Adipocyte (in vitro differentiated cells): Measurements from ENCODE around the gene CRYAB.
"Not testable (repeated sequence)": the region's sequence is repeated elsewhere in the genome, so short reads cannot be mapped to it uniquely, and the experiment has no call there.

Experiments
- DNase-seq: peaks from one replicate; pipeline ENCODE4 v3.0.0-alpha.2; 2015; ENCODE audit warnings: low read depth
- H3K27me3 ChIP-seq: replicated peaks from 2 replicates; pipeline ENCODE4 v1.7.0; 2013; ENCODE audit warnings: mild to moderate bottlenecking, low read length, moderate library complexity; ENCODE audit not compliant: control insufficient read depth, insufficient read depth
- H3K36me3 ChIP-seq: 2 replicates; pipeline ENCODE4 v1.7.0; 2013; ENCODE audit warnings: low read length, mild to moderate bottlenecking, moderate library complexity; ENCODE audit not compliant: control insufficient read depth, insufficient read depth, severe bottlenecking
- H3K4me1 ChIP-seq: 2 replicates; pipeline ENCODE4 v1.7.0; 2013; ENCODE audit warnings: mild to moderate bottlenecking, low read length, moderate library complexity; ENCODE audit not compliant: control insufficient read depth, insufficient read depth
- H3K4me3 ChIP-seq: 2 replicates; pipeline ENCODE4 v1.7.0; 2013; ENCODE audit warnings: mild to moderate bottlenecking, low read length, moderate library complexity
- H3K9ac ChIP-seq: 2 replicates; pipeline ENCODE4 v1.7.0; 2013; ENCODE audit warnings: mild to moderate bottlenecking, low read length, moderate library complexity
- H3K9me3 ChIP-seq: 2 replicates; pipeline ENCODE4 v1.7.0; 2013; ENCODE audit warnings: mild to moderate bottlenecking, low read length, moderate library complexity; ENCODE audit not compliant: control insufficient read depth

The CRYAB gene

GRCh38 chr11:111886844-111887243 lies 24.7 kb downstream of the CRYAB start:
- no peaks in the 10 kb centered on the region for H3K36me3 ChIP-seq
- H3K9me3 ChIP-seq, result no peaks in the 10 kb centered on the region
- H3K4me3 ChIP-seq, result no peak overlapping the region
- H3K27me3 ChIP-seq, result no peaks in the 10 kb centered on the region
- no peak for DNase-seq
- no peaks in the 10 kb centered on the region for H3K4me1 ChIP-seq
- no peak overlapping the region for H3K9ac ChIP-seq

DNA sequence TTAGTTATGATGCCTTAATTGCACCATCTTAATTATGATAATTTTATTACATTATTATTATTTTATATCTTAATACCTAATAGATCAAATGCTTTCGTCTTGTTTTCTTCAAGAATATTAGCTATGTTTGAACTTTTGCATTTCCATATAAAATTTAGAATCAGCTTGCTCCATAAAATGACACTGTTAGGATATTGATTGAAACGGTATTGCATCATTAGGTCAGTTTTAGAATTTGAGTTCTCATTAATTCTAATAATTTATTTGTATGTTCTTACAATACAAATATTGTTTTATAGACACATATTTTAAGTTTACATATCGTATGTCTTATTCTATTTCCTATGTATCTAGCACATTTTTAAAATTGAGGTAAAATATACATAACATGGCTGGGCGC lies 25.5 kb downstream of the CRYAB start:
- DNase-seq, result no peak
- Histone ChIP-seq H3K27me3 (no peaks in the 10 kb centered on the region), H3K4me1 (no peaks in the 10 kb centered on the region), H3K9me3 (no peaks in the 10 kb centered on the region), H3K9ac (no peak overlapping the region), H3K36me3 (no peaks in the 10 kb centered on the region), H3K4me3 (no peak overlapping the region)

- H3K9ac ChIP-seq, H3K36me3 ChIP-seq, H3K4me3 ChIP-seq, DNase-seq, H3K4me1 ChIP-seq, H3K9me3 ChIP-seq, H3K27me3 ChIP-seq: not testable (repeated sequence)
Observed at GRCh38 chr11:111885053-111885452, 26.5 kb downstream of the CRYAB start.

DNA sequence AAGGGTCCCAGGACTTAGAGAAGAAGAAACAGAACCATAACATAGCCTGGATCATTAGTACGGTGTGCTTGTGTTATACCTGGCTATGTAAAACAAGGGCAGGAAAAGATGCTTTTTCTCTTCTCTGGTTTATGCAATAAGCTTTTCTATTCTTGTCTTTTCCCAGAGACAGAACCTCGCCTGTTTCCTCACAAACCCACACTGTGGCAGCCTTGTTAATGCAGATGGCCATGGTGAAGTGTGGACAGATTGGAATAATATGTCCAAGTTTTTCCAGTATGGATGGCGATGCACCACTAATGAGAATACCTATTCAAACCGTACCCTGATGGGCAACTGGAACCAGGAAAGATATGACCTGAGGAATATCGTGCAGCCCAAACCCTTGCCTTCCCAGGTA lies 29.4 kb downstream of the CRYAB start:
- no peak overlapping the region for H3K9ac ChIP-seq
- H3K4me1 ChIP-seq, result peaks cover 11% of the 10 kb centered on the region
- H3K27me3 ChIP-seq, result no peaks in the 10 kb centered on the region
- no peaks in the 10 kb centered on the region for H3K9me3 ChIP-seq
- no peaks in the 10 kb centered on the region for H3K36me3 ChIP-seq
- H3K4me3 ChIP-seq, result no peak overlapping the region
- DNase-seq, result no peak

DNA sequence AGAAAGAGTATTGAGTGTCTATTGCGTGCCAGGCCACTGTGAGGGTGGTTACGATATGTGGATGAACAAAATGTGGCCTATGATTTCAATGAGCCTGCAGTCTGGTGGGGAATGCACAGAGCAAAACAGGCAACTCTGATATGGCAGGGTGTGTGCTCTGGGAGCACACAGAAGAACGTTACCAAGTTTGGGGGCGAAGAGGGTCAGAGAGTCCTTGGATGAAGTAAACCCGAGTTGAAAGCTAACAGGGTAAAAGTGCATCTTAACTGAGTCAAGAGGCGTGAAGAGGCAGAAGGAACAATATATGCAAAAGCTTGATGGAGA lies 32.0 kb downstream of the CRYAB start:
- Histone ChIP-seq H3K36me3 (peaks cover 9% of the 10 kb centered on the region), H3K4me3 (peak overlapping the region; percentile 83), H3K27me3 (no peaks in the 10 kb centered on the region), H3K9me3 (no peaks in the 10 kb centered on the region), H3K9ac (peak overlapping the region; percentile 82), H3K4me1 (peaks cover 11% of the 10 kb centered on the region)
- DNase-seq, result no peak

DNA sequence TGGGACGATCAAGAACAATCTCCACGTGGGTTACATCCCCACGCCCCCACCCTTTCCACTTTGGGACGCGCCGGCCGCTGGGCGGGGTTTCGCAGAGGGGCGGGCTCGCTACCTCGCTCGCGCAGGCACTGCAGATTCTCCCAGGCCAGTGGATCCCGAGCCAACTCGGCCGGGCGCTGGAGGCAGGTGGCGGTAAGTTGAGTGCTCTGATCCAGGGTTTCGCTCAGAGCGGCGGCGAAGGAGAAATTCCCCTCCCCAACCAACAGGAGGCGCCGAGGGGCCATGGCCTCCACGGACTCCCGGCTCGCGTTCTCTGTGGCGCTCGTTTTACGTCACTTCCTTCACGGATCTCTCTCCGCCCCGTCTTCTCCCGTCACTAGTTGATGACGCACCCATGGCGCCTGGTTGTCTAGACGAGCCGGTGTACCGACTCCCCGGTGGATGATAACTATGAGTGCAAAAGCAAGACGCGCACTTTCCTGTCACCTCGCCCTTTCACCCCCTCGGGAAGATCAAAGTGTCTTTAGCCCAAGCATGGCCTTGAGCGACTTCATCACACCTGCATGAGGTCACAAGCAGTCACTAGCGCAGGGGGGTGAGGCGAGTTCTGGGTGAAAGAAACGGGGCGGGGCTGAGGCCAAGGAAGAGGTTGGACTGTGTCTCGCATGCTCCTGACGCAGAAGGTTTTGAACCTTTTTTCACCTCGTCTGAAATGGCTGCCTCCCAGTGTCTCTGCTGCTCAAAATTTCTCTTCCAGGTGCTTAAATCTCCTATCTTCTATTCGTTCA lies 32.5 kb downstream of the CRYAB start, which contains the start of the genes CFAP68 and FDXACB1:
TSS of gene CFAP68 (plus strand) at position 693 of the 788 bp plus-strand sequence. CDS start at position 713, 20 bp downstream.
TSS of gene FDXACB1 (minus strand) at position 317 of the 788 bp plus-strand sequence. CDS start at position 284, 33 bp downstream.
- peak; percentile 99 for DNase-seq
- peaks cover 9% of the 10 kb centered on the region for H3K36me3 ChIP-seq
- no peaks in the 10 kb centered on the region for H3K9me3 ChIP-seq
- H3K27me3 ChIP-seq, result no peaks in the 10 kb centered on the region
- H3K4me1 ChIP-seq, result peaks cover 11% of the 10 kb centered on the region
- peak within 1 kb of the TSS; percentile 83 for H3K4me3 ChIP-seq
- H3K9ac ChIP-seq, result peak within 1 kb of the TSS; percentile 82

DNA sequence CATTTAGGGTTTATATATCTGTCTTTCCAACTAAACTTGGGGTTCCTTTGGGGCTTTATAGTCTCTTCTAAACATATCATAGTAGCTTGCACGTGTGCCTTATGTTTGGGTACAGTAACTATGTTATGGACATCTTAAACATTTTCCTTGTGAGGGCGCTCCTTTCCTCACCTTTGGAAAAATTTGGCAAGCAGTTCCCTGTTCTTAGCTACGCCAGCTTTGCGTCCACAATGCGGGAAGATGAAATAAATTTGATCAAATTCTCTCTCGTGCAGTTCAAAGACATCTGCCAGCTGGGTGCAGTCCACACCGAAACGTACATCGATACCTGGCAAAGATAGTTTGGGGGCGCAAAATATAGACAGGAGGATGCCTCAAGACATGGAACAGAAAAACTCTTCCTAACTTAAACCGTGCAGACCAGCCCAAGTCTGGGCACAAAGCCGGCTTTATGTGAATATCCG lies 33.2 kb downstream of the CRYAB start:
- peak overlapping the region; percentile 83 for H3K4me3 ChIP-seq
- no peaks in the 10 kb centered on the region for H3K27me3 ChIP-seq
- no peaks in the 10 kb centered on the region for H3K9me3 ChIP-seq
- peaks cover 11% of the 10 kb centered on the region for H3K4me1 ChIP-seq
- H3K36me3 ChIP-seq, result peaks cover 9% of the 10 kb centered on the region
- peak overlapping the region; percentile 82 for H3K9ac ChIP-seq
- peak; percentile 30 for DNase-seq

DNA sequence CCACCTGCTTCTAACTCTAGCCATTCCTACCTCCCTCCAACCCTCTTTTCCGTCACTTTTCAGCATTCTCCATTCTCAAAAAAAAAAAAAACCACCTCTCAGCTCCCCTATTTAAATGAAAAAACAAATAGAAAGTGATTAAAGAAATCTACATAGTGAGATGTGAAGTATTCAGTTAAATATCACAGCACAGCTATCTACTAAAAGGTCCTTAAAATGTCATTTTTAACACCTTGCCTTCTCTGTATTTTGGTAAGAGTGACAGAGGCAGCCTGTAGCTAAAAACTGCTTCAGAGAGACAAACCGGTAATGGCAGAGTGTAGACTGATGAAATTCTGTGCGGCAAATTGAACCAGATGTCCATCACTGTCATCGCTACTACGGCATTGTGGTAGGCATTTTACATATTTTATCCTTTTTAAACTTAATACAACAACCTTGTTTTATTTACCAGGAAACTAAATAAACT lies 39.8 kb downstream of the CRYAB start:
- Histone ChIP-seq H3K9ac (peak overlapping the region; percentile 96), H3K27me3 (no peaks in the 10 kb centered on the region), H3K9me3 (no peaks in the 10 kb centered on the region), H3K36me3 (peaks cover 31% of the 10 kb centered on the region), H3K4me1 (peaks cover 8% of the 10 kb centered on the region), H3K4me3 (peak overlapping the region; percentile 87)
- DNase-seq, result peak; percentile 27

DNA sequence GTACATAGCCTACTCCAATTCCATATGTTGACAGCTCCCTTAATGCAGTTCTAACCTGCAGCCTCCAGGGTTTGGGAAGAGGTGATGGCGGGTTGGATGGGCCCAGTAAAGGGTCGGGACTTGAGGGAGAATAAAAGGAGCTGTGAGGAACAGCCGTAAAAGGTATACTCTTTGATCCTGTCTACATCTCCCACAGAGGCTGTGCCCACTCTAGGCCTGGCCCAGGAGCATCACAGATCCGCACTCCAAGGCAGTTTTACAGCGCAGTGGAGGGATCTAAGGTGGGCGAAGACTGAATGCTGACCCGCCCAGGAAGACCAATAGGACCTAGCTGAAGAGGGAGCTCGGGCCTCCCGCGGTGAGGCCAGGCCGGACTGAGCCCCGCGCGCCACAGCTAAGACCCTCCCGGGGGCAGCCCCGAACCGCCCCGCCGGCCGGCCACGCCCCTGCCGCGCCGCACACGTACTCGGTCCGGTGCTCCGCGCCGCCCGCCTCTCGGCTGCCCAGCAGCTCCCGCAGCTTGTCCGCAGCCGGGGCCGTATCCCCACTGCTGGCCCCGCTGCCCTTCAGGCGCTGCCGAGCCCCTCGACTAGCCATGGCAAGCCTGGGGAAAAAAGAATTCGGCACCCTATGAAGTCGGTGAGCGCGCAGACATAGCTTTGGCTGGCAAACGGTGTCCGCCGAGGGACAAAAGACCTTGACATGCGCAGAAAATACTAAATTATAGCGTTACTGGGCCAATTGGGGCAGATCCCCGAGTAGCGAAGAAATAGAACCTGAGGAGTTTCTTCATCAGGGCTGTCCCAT lies 40.5 kb downstream of the CRYAB start, which contains the start of gene ALG9:
TSS of gene ALG9 (minus strand) at position 696 of the 807 bp plus-strand sequence. CDS start at position 597, 99 bp downstream.
- DNase-seq, result peak; percentile 83
- no peaks in the 10 kb centered on the region for H3K27me3 ChIP-seq
- H3K36me3 ChIP-seq, result peaks cover 36% of the 10 kb centered on the region
- no peaks in the 10 kb centered on the region for H3K9me3 ChIP-seq
- peaks cover 8% of the 10 kb centered on the region for H3K4me1 ChIP-seq
- H3K4me3 ChIP-seq, result peak within 1 kb of the TSS; percentile 87
- H3K9ac ChIP-seq, result peak within 1 kb of the TSS; percentile 96

DNA sequence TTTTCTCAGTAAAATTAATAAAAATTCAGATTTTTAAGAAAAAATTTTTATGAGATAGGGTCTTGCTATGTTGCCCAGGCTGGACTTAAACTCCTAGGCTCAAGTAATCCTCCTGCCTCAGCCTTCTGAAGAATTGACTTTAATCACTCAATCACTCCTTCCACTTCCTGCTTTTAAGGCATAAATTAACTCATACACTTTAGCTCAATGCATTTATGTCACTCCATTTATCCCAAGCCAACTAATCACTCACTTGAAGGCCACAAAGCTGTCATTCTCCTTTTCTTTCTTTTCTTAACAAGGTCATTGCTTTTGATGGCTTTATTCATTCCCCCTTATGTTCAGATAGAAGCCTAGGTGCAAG lies 41.1 kb downstream of the CRYAB start:
- peaks cover 36% of the 10 kb centered on the region for H3K36me3 ChIP-seq
- H3K9me3 ChIP-seq, result no peaks in the 10 kb centered on the region
- peak overlapping the region; percentile 96 for H3K9ac ChIP-seq
- peaks cover 8% of the 10 kb centered on the region for H3K4me1 ChIP-seq
- no peaks in the 10 kb centered on the region for H3K27me3 ChIP-seq
- no peak for DNase-seq
- peak overlapping the region; percentile 87 for H3K4me3 ChIP-seq

DNA sequence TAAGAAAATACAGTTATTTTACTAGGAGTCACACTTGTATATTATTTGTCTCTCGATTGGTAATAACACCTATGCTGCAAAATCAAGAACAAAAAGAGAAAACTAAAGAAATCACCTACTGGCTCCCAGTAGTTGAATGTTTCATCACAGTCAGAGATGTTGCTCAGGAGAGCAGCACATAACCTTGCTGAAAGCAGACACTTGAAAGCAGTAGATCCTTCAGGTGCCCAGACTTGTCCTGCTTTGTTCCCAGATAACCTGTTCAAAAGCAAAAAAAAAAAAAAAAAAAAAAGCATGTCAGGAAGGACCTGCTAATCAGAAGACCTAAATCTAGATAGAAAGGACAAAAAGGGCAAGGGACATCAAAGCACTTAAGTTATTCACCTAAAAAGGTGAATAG lies 41.5 kb downstream of the CRYAB start:
- Histone ChIP-seq H3K4me1 (peaks cover 8% of the 10 kb centered on the region), H3K9me3 (no peaks in the 10 kb centered on the region), H3K9ac (peak overlapping the region; percentile 96), H3K27me3 (no peaks in the 10 kb centered on the region), H3K36me3 (peaks cover 37% of the 10 kb centered on the region), H3K4me3 (peak overlapping the region; percentile 87)
- no peak for DNase-seq
